ENCODE data around the gene MLXIP.

The MLXIP gene

GRCh38 chr12:122140467-122141257, 62.1 kb downstream of the MLXIP start:
- peaks cover 27% of the 10 kb centered on the region for H3K36me3 ChIP-seq (ENCODE audit: insufficient read depth, low read length)
- H3K9ac ChIP-seq (ENCODE audit: low read depth, low read length): no peak overlapping the region
- peaks cover 29% of the 10 kb centered on the region for H3K9me3 ChIP-seq (ENCODE audit: control insufficient read depth, insufficient read depth, low read length)
- H3K4me1 ChIP-seq (ENCODE audit: insufficient read depth, low read length): no peaks in the 10 kb centered on the region

- no peaks in the 10 kb centered on the region for H3K4me1 ChIP-seq (ENCODE audit: insufficient read depth, low read length)
- H3K9me3 ChIP-seq (ENCODE audit: control insufficient read depth, insufficient read depth, low read length): peaks cover 29% of the 10 kb centered on the region
- H3K36me3 ChIP-seq (ENCODE audit: insufficient read depth, low read length): peaks cover 27% of the 10 kb centered on the region
- no peak overlapping the region for H3K9ac ChIP-seq (ENCODE audit: low read depth, low read length)
Measured at GRCh38 chr12:122141911-122142725, 63.6 kb downstream of the MLXIP start.

GRCh38 chr12:122142857-122143256, 64.3 kb downstream of the MLXIP start:
- Histone ChIP-seq H3K9ac (ENCODE audit: low read depth, low read length) (no peak overlapping the region), H3K4me1 (ENCODE audit: insufficient read depth, low read length) (no peaks in the 10 kb centered on the region), H3K36me3 (ENCODE audit: insufficient read depth, low read length) (peaks cover 27% of the 10 kb centered on the region), H3K9me3 (ENCODE audit: control insufficient read depth, insufficient read depth, low read length) (peaks cover 29% of the 10 kb centered on the region)

- Histone ChIP-seq H3K9me3 (ENCODE audit: control insufficient read depth, insufficient read depth, low read length) (peaks cover 29% of the 10 kb centered on the region), H3K36me3 (ENCODE audit: insufficient read depth, low read length) (peaks cover 21% of the 10 kb centered on the region), H3K4me1 (ENCODE audit: insufficient read depth, low read length) (no peaks in the 10 kb centered on the region), H3K9ac (ENCODE audit: low read depth, low read length) (no peak overlapping the region)
Measured at GRCh38 chr12:122144885-122145284, 66.3 kb downstream of the MLXIP start.

- Histone ChIP-seq H3K9ac (ENCODE audit: low read depth, low read length) (no peak overlapping the region), H3K4me1 (ENCODE audit: insufficient read depth, low read length) (no peaks in the 10 kb centered on the region), H3K9me3 (ENCODE audit: control insufficient read depth, insufficient read depth, low read length) (peaks cover 26% of the 10 kb centered on the region), H3K36me3 (ENCODE audit: insufficient read depth, low read length) (peaks cover 18% of the 10 kb centered on the region)
Measured at GRCh38 chr12:122145505-122146330, 67.2 kb downstream of the MLXIP start.

GRCh38 chr12:122147514-122148290, 69.1 kb downstream of the MLXIP start:
- H3K36me3 ChIP-seq (ENCODE audit: insufficient read depth, low read length): peaks cover 10% of the 10 kb centered on the region; the same call in 1 of the 2 replicates
- H3K4me1 ChIP-seq (ENCODE audit: insufficient read depth, low read length): no peaks in the 10 kb centered on the region
- H3K9ac ChIP-seq (ENCODE audit: low read depth, low read length): no peak overlapping the region
- H3K9me3 ChIP-seq (ENCODE audit: control insufficient read depth, insufficient read depth, low read length): peaks cover 12% of the 10 kb centered on the region; the same call in 1 of the 2 replicates

GRCh38 chr12:122148657-122149056, 70.1 kb downstream of the MLXIP start:
- no peaks in the 10 kb centered on the region for H3K4me1 ChIP-seq (ENCODE audit: insufficient read depth, low read length)
- H3K9me3 ChIP-seq (ENCODE audit: control insufficient read depth, insufficient read depth, low read length): 0 out of 2 replicates have a peak, but pooled peaks cover 4% of the 10 kb centered on the region
- H3K9ac ChIP-seq (ENCODE audit: low read depth, low read length): no peak overlapping the region
- H3K36me3 ChIP-seq (ENCODE audit: insufficient read depth, low read length): peaks cover 1% of the 10 kb centered on the region; the same call in 1 of the 2 replicates

- Histone ChIP-seq H3K9ac (ENCODE audit: low read depth, low read length) (no peak overlapping the region), H3K36me3 (ENCODE audit: insufficient read depth, low read length) (no peaks in the 10 kb centered on the region), H3K9me3 (ENCODE audit: control insufficient read depth, insufficient read depth, low read length) (no peaks in the 10 kb centered on the region), H3K4me1 (ENCODE audit: insufficient read depth, low read length) (no peaks in the 10 kb centered on the region)
Measured at GRCh38 chr12:122150127-122150681, 71.6 kb downstream of the MLXIP start.

GRCh38 chr12:122152754-122153153, 74.2 kb downstream of the MLXIP start:
- Histone ChIP-seq H3K9me3 (ENCODE audit: control insufficient read depth, insufficient read depth, low read length) (no peaks in the 10 kb centered on the region), H3K4me1 (ENCODE audit: insufficient read depth, low read length) (no peaks in the 10 kb centered on the region), H3K36me3 (ENCODE audit: insufficient read depth, low read length) (no peaks in the 10 kb centered on the region), H3K9ac (ENCODE audit: low read depth, low read length) (no peak overlapping the region)

GRCh38 chr12:122155705-122156104, 77.1 kb downstream of the MLXIP start:
- Histone ChIP-seq H3K4me1 (ENCODE audit: insufficient read depth, low read length) (no peaks in the 10 kb centered on the region), H3K9ac (ENCODE audit: low read depth, low read length) (no peak overlapping the region), H3K9me3 (ENCODE audit: control insufficient read depth, insufficient read depth, low read length) (no peaks in the 10 kb centered on the region), H3K36me3 (ENCODE audit: insufficient read depth, low read length) (no peaks in the 10 kb centered on the region)

GRCh38 chr12:122158700-122159285, 80.2 kb downstream of the MLXIP start:
- H3K4me1 ChIP-seq (ENCODE audit: insufficient read depth, low read length): no peaks in the 10 kb centered on the region
- no peaks in the 10 kb centered on the region for H3K9me3 ChIP-seq (ENCODE audit: control insufficient read depth, insufficient read depth, low read length)
- no peaks in the 10 kb centered on the region for H3K36me3 ChIP-seq (ENCODE audit: insufficient read depth, low read length)
- no peak overlapping the region for H3K9ac ChIP-seq (ENCODE audit: low read depth, low read length)

- Histone ChIP-seq H3K9ac (ENCODE audit: low read depth, low read length) (no peak overlapping the region), H3K9me3 (ENCODE audit: control insufficient read depth, insufficient read depth, low read length) (no peaks in the 10 kb centered on the region)
Measured at GRCh38 chr12:122159882-122160281, 81.3 kb downstream of the MLXIP start.

GRCh38 chr12:122160761-122161160, 82.2 kb downstream of the MLXIP start:
- no peaks in the 10 kb centered on the region for H3K4me1 ChIP-seq (ENCODE audit: insufficient read depth, low read length)
- H3K36me3 ChIP-seq (ENCODE audit: insufficient read depth, low read length): no peaks in the 10 kb centered on the region
- no peaks in the 10 kb centered on the region for H3K9me3 ChIP-seq (ENCODE audit: control insufficient read depth, insufficient read depth, low read length)
- H3K9ac ChIP-seq (ENCODE audit: low read depth, low read length): no peak overlapping the region

More at GRCh38 chr12:122159882-122160281, 81.3 kb downstream of the MLXIP start:
- H3K36me3 ChIP-seq (ENCODE audit: insufficient read depth, low read length): no peaks in the 10 kb centered on the region
- no peaks in the 10 kb centered on the region for H3K4me1 ChIP-seq (ENCODE audit: insufficient read depth, low read length)

Data from ES-I3 (cell line).